ENCODE data around the gene DNASE1L1. TPM values are rescaled to one million over a fixed set of nuclear protein-coding genes. Genes with fewer than 3 reads are reported as not detected.
A peak's percentile ranks its signal among the peaks of the same experiment; 100 is the strongest.

Gene DNASE1L1
- total RNA-seq, 1 donor from 2014 or later: 9.3 TPM

- Mint-ChIP-seq H3K36me3 (ENCODE audit: low read depth) (peaks cover 3% of the 10 kb centered on the region), H3K27me3 (ENCODE audit: low read depth) (no peaks in the 10 kb centered on the region), H3K9me3 (no peaks in the 10 kb centered on the region), H3K4me1 (no peaks in the 10 kb centered on the region), H3K4me3 (no peak overlapping the region), H3K27ac (ENCODE audit: unreplicated experiment) (no peak overlapping the region)
- TF ChIP-seq CTCF (conservative IDR thresholded peaks at IDR 0.05): no peak
- no peak for DNase-seq (ENCODE audit: low read depth, low spot score)
Measured at GRCh38 chrX:154354013-154354412, 55.0 kb downstream of the DNASE1L1 start.

DNA sequence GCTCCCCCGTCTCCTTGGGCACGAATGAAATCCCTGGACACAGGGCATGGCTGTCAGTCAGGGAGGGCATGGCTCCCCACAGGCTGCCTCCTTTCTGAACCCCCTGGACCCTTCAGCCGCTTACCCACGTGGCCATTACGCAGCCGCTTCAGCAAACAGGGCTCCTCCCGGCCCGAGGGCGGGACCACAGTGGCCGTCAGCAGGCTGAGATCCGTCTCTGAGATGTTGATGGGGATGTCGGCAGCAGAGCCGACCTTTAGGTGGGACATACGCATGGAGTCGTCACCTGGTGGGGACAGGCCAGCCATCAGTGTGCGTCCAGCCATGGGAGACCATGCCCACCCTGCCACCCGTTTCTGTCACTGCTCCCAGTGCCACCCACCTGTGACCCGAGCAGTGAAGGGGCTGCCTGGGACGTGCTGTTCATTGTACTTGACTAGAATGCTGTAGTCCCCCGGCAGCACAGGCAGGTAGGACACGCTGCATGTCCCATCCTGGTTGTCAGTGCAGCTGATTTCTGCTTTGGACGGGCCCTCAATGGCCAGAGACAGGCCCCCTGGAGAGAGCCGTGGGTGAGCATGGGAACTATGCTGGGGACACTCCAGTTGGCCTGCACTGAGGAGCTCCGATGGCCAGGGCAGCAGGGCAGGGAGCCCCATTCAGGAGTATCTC is 55.7 kb downstream of the DNASE1L1 start:
- TF ChIP-seq CTCF (conservative IDR thresholded peaks at IDR 0.05): no peak
- H3K27ac Mint-ChIP-seq (ENCODE audit: unreplicated experiment): no peak overlapping the region
- H3K27me3 Mint-ChIP-seq (ENCODE audit: low read depth): no peaks in the 10 kb centered on the region
- no peaks in the 10 kb centered on the region for H3K4me1 Mint-ChIP-seq
- no peaks in the 10 kb centered on the region for H3K36me3 Mint-ChIP-seq (ENCODE audit: low read depth)
- H3K4me3 Mint-ChIP-seq: no peak overlapping the region
- no peaks in the 10 kb centered on the region for H3K9me3 Mint-ChIP-seq
- DNase-seq (ENCODE audit: low read depth, low spot score): no peak

GRCh38 chrX:154352466-154352865 is 56.6 kb downstream of the DNASE1L1 start:
- Mint-ChIP-seq H3K27me3 (ENCODE audit: low read depth) (no peaks in the 10 kb centered on the region), H3K36me3 (ENCODE audit: low read depth) (peaks cover under 1% of the 10 kb centered on the region), H3K4me3 (no peak overlapping the region), H3K27ac (ENCODE audit: unreplicated experiment) (no peak overlapping the region), H3K9me3 (no peaks in the 10 kb centered on the region), H3K4me1 (peaks cover under 1% of the 10 kb centered on the region)
- DNase-seq (ENCODE audit: low read depth, low spot score): no peak
- no peak for TF ChIP-seq CTCF (conservative IDR thresholded peaks at IDR 0.05)

GRCh38 chrX:154352012-154352401 is 57.0 kb downstream of the DNASE1L1 start:
- peaks cover 4% of the 10 kb centered on the region for H3K27me3 Mint-ChIP-seq (ENCODE audit: low read depth)
- no peaks in the 10 kb centered on the region for H3K9me3 Mint-ChIP-seq
- DNase-seq (ENCODE audit: low read depth, low spot score): no peak
- no peak overlapping the region for H3K27ac Mint-ChIP-seq (ENCODE audit: unreplicated experiment)
- H3K4me3 Mint-ChIP-seq: no peak overlapping the region
- peaks cover 5% of the 10 kb centered on the region for H3K4me1 Mint-ChIP-seq
- TF ChIP-seq CTCF (conservative IDR thresholded peaks at IDR 0.05): no peak
- peaks cover 5% of the 10 kb centered on the region for H3K36me3 Mint-ChIP-seq (ENCODE audit: low read depth)

Small RNA genes within 50 kb of the gene (microRNA-seq; reads per million reads assigned to microRNA genes)
- gene MIR6858: 11.8 reads per million, percentile 23 among the genes with 10 or more reads in this experiment

Other genes starting within 250 kb of the DNASE1L1 start
- not detected in 2 replicates for gene OPN1MW, start 226.7 kb downstream of the DNASE1L1 start, total RNA-seq
- gene OPN1MW2, start 189.5 kb downstream of the DNASE1L1 start, total RNA-seq: not detected in 2 replicates
- gene OPN1MW3, start 151.7 kb downstream of the DNASE1L1 start, total RNA-seq: not detected in 2 replicates
- gene TEX28, start 114.1 kb downstream of the DNASE1L1 start, total RNA-seq: not detected in 2 replicates
- gene TKTL1, start 113.5 kb downstream of the DNASE1L1 start, total RNA-seq: 0.91 and 1.1 TPM in 2 replicates
- gene FLNA, start 34.6 kb downstream of the DNASE1L1 start, total RNA-seq: 786 and 809 TPM in 2 replicates
- 54.3 and 56.8 TPM in 2 replicates for gene EMD, start 30.0 kb downstream of the DNASE1L1 start, total RNA-seq
- gene RPL10, start 10.9 kb downstream of the DNASE1L1 start, total RNA-seq: 2,853 and 2,857 TPM in 2 replicates
- 45.7 and 47.1 TPM in 2 replicates for gene TAFAZZIN, start 2.3 kb upstream of the DNASE1L1 start, total RNA-seq
- 78.2 and 79.8 TPM in 2 replicates for gene ATP6AP1, start 19.4 kb upstream of the DNASE1L1 start, total RNA-seq
- 206 and 210 TPM in 2 replicates for gene GDI1, start 27.9 kb upstream of the DNASE1L1 start, total RNA-seq
- 68.8 and 69.0 TPM in 2 replicates for gene FAM50A, start 34.9 kb upstream of the DNASE1L1 start, total RNA-seq
- gene PLXNA3, start 49.0 kb upstream of the DNASE1L1 start, total RNA-seq: 74.1 and 75.1 TPM in 2 replicates
- 20.7 and 22.6 TPM in 2 replicates for gene LAGE3, start 70.0 kb upstream of the DNASE1L1 start, total RNA-seq
- gene UBL4A, start 77.4 kb upstream of the DNASE1L1 start, total RNA-seq: 39.2 and 39.5 TPM in 2 replicates
- 7.8 TPM in 2 replicates for gene SLC10A3, start 81.4 kb upstream of the DNASE1L1 start, total RNA-seq
- 25.8 and 29.9 TPM in 2 replicates for gene FAM3A, start 107.0 kb upstream of the DNASE1L1 start, total RNA-seq
- gene G6PD, start 137.6 kb upstream of the DNASE1L1 start, total RNA-seq: 84.4 and 93.9 TPM in 2 replicates
- 20.3 and 21.3 TPM in 2 replicates for gene IKBKG, start 138.4 kb upstream of the DNASE1L1 start, total RNA-seq
- not detected in 2 replicates for gene CTAG1A, start 175.9 kb upstream of the DNASE1L1 start, total RNA-seq
- gene CTAG1B, start 210.0 kb upstream of the DNASE1L1 start, total RNA-seq: not detected in 2 replicates
- gene CTAG2, start 244.3 kb upstream of the DNASE1L1 start, total RNA-seq: not detected in 2 replicates

Data from neural crest cell (in vitro differentiated cells).